ENCODE results near the gene MESP1. TPM values are rescaled to one million over a fixed set of nuclear protein-coding genes. Genes with fewer than 3 reads are reported as not detected.

Gene MESP1
- total and polyA plus RNA-seq, 2 of the 8 experiments (the other 6 are each of a cell fraction or from before 2014, with no cell fraction given): 0.15 to 0.23 TPM

- no peak overlapping the region for H3K56ac ChIP-seq (replicated peaks; ENCODE audit: insufficient read length, low read depth, low read length)
- H2AFZ ChIP-seq (ENCODE audit: low read length): no peak overlapping the region
- FAIRE-seq (no peak), DNase-seq (ENCODE audit: low read depth in 1 of 2, low spot score in 2 of 2) (no peak)
- WGBS, 2 experiments (ENCODE audit: extremely low coverage in 1 of 2, insufficient coverage in 1 of 2, insufficient read length in 1 of 2, insufficient replicate concordance in 2 of 2, low coverage in 1 of 2, low lambda C conversion rate in 2 of 2, missing lambda C conversion rate in 1 of 2): 91% methylated on average over 1 of the region's 1 CpG; no CpG with 5 or more reads in 1 of the 2 experiments
- peaks cover 3 to 8% of the 10 kb centered on the region in 2 experiments; a peak in 2 of 4 replicates for H3K9me3 ChIP-seq (ENCODE audit: insufficient read depth in 2 of 2, low read depth in 1 of 2, low read length in 1 of 2)
- H3K79me2 ChIP-seq (ENCODE audit: control insufficient read depth in 1 of 2, insufficient read depth in 2 of 2, low read length in 2 of 2): no peaks in the 10 kb centered on the region
- CTCF ChIA-PET (ENCODE audit: partially characterized antibody): no interaction called here
- H2BK120ac ChIP-seq (replicated peaks; ENCODE audit: low read depth, low read length): no peak overlapping the region
- H2BK20ac ChIP-seq (ENCODE audit: low read length): no peak overlapping the region
- no peak overlapping the region for H2BK12ac ChIP-seq (ENCODE audit: low read depth, low read length)
- H3K4me1 ChIP-seq (replicated peaks in 1 of 4; ENCODE audit: control insufficient read depth in 3 of 4, insufficient read depth in 4 of 4, low read length in 3 of 4): no peaks in the 10 kb centered on the region
- no peak overlapping the region for H3K4ac ChIP-seq (replicated peaks; ENCODE audit: insufficient read length, low read depth, low read length)
- no peaks in the 10 kb centered on the region; a peak in 1 of 7 replicates for H3K27me3 ChIP-seq (replicated peaks in 1 of 4; ENCODE audit: control insufficient read depth in 3 of 4, extremely low read depth in 1 of 4, insufficient read depth in 3 of 4, low read length in 3 of 4)
- H3K4me3 ChIP-seq (ENCODE audit: extremely low read depth in 1 of 4, insufficient read depth in 2 of 4, low read depth in 3 of 4, low read length in 4 of 4): no peak overlapping the region
- H2BK15ac ChIP-seq (ENCODE audit: low read length): no peak overlapping the region
- no peak overlapping the region for H3K9ac ChIP-seq (replicated peaks in 1 of 4; ENCODE audit: extremely low read depth in 1 of 4, low read depth in 3 of 4, low read length in 3 of 4)
- no peak overlapping the region for H4K5ac ChIP-seq (ENCODE audit: insufficient read length, low read depth, low read length)
- H2AK5ac ChIP-seq (ENCODE audit: low read depth, low read length): no peak overlapping the region
- no peaks in the 10 kb centered on the region for H4K20me1 ChIP-seq (replicated peaks in 1 of 2; ENCODE audit: control insufficient read depth in 1 of 2, insufficient read depth in 2 of 2, low read length in 2 of 2)
- no peaks in the 10 kb centered on the region for H3K79me1 ChIP-seq (ENCODE audit: low read depth, low read length)
- H3K14ac ChIP-seq (ENCODE audit: insufficient read length): no peak overlapping the region
- H3K27ac ChIP-seq (ENCODE audit: low read depth, low read length): no peak overlapping the region
- H4K8ac ChIP-seq (ENCODE audit: extremely low read depth, insufficient read depth, low read length): no peak overlapping the region
- no peak overlapping the region for H3K23ac ChIP-seq (ENCODE audit: insufficient read length)
- POLR2A ChIA-PET (ENCODE audit: partially characterized antibody): no interaction called here
- H4K91ac ChIP-seq (replicated peaks; ENCODE audit: insufficient read length, low read length): no peak overlapping the region
- no peaks in the 10 kb centered on the region for H3K36me3 ChIP-seq (ENCODE audit: control insufficient read depth in 2 of 4, insufficient read depth in 4 of 4, low read length in 3 of 4)
- H3K4me2 ChIP-seq (ENCODE audit: insufficient read depth in 1 of 2, low read depth in 2 of 2, low read length in 2 of 2): no peak overlapping the region
- no peak overlapping the region for H3K18ac ChIP-seq (ENCODE audit: extremely low read depth, low read length)
- no peaks in the 10 kb centered on the region for H3K23me2 ChIP-seq (ENCODE audit: low read depth, low read length)
- no peak for TF ChIP-seq SRF (IDR thresholded peaks at IDR 0.05; ENCODE audit: low read depth, low read length)
- TF ChIP-seq CTBP2 (IDR thresholded peaks at IDR 0.05; ENCODE audit: borderline replicate concordance, insufficient read depth, insufficient read length, low read length): no peak
- no peak for TF ChIP-seq GTF2F1 (IDR thresholded peaks at IDR 0.05; ENCODE audit: borderline replicate concordance, low read depth, low read length)
- no peak for TF ChIP-seq POLR2A (IDR thresholded peaks at IDR 0.05; ENCODE audit: control extremely low read depth in 1 of 2, low read depth in 2 of 2, low read length in 2 of 2)
- no peak for TF ChIP-seq CBX8 (IDR thresholded peaks at IDR 0.05; ENCODE audit: borderline replicate concordance, low read depth, low read length)
- TF ChIP-seq KDM1A (IDR thresholded peaks at IDR 0.05; ENCODE audit: borderline replicate concordance, low read length): no peak
- TF ChIP-seq, protein P1, sequence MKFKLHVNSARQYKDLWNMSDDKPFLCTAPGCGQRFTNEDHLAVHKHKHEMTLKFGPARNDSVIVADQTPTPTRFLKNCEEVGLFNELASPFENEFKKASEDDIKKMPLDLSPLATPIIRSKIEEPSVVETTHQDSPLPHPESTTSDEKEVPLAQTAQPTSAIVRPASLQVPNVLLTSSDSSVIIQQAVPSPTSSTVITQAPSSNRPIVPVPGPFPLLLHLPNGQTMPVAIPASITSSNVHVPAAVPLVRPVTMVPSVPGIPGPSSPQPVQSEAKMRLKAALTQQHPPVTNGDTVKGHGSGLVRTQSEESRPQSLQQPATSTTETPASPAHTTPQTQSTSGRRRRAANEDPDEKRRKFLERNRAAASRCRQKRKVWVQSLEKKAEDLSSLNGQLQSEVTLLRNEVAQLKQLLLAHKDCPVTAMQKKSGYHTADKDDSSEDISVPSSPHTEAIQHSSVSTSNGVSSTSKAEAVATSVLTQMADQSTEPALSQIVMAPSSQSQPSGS (IDR thresholded peaks at IDR 0.05; ENCODE audit: low read length): no peak
- TF ChIP-seq RXRA (IDR thresholded peaks at IDR 0.05; ENCODE audit: insufficient read depth, low read depth, low read length): no peak
- no peak for TF ChIP-seq YY1 (IDR thresholded peaks at IDR 0.05; ENCODE audit: low read depth, low read length)
- no peak for TF ChIP-seq SP2 (IDR thresholded peaks at IDR 0.05; ENCODE audit: low read length)
- TF ChIP-seq CHD1 (IDR thresholded peaks at IDR 0.05; ENCODE audit: low read depth, low read length): no peak
- TF ChIP-seq RAD21 (IDR thresholded peaks at IDR 0.05 in 1 of 2, conservative IDR thresholded peaks at IDR 0.05 in 1 of 2; ENCODE audit: low read depth in 2 of 2, low read length in 2 of 2): no peak
- H2BK5ac ChIP-seq (ENCODE audit: low read depth, low read length): no peak overlapping the region
These were observed 26.0 kb downstream of the MESP1 start for GRCh38 chr15:89725064-89725463.
